Adrenal gland (tissue), 12 donors: ENCODE data around the gene MYO7A. TPM values are rescaled to one million over a fixed set of nuclear protein-coding genes. Genes with fewer than 3 reads are reported as not detected.

Source experiments
- DNase-seq, 7 donors: peaks; one replicate each; pipeline ENCODE4 v3.0.0-alpha.2; 2019 to 2020
- H3K27ac ChIP-seq, 5 donors: fragments of 200-600 bp; sonication (generic) in 4 of 5; 1 replicate in 3 of 5; 2 replicates in 2 of 5; pipeline versions ENCODE4 v1.5.1 to v1.8.0; 2016 to 2020; ENCODE audit warnings: mild to moderate bottlenecking in 1 of 5
- H3K27me3 ChIP-seq: fragments of 200-600 bp; 2 replicates; pipeline ENCODE4 v1.8.0; 2021
- H3K36me3 ChIP-seq, 2 donors: fragments of 200-600 bp; replicated peaks in 1 of 2; 1 replicate in 1 of 2; 2 replicates in 1 of 2; pipeline versions ENCODE4 v1.5.1 to v1.8.0; 2018 to 2022
- H3K4me1 ChIP-seq, 2 donors: fragments of 200-600 bp; replicated peaks in 1 of 2; 1 replicate in 1 of 2; 2 replicates in 1 of 2; pipeline versions ENCODE4 v1.5.1 to v1.8.0; 2018 to 2021
- H3K4me3 ChIP-seq, 4 donors: fragments of 200-600 bp; sonication (generic) in 3 of 4; one replicate each; pipeline ENCODE4 v1.5.1; 2016 to 2018
- H3K9me3 ChIP-seq, 3 donors: fragments of 200-600 bp; sonication (generic) in 1 of 3; replicated peaks in 1 of 3; 1 replicate in 2 of 3; 2 replicates in 1 of 3; pipeline versions ENCODE4 v1.5.1 to v1.8.0; 2016 to 2021
- POLR2A ChIP-seq, 2 donors: fragments of 450-650 bp; IDR thresholded peaks; one replicate each; pipeline ENCODE4 v1.6.1; 2017; ENCODE audit warnings: antibody characterized with exemption in 2 of 2, mild to moderate bottlenecking in 2 of 2, moderate library complexity in 1 of 2
- WGBS, 4 donors: extraction: QIAGEN DNeasy Blood & Tissue Kit in 2 of 4; methylation state at CpG; one replicate each; pipeline versions ENCODE4 v1.1.5 to v1.1.7; 2013 to 2017; 5-methylcytosine and 5-hydroxymethylcytosine counted together
- intact Hi-C, 2 donors: fragments of 100-400 bp; cut with DNase I; formaldehyde crosslinking; loops; one replicate each; pipeline versions ENCODE4 v1.14.1 to v1.15.0; 2022 to 2023
- polyA plus RNA-seq, 3 donors: library from polyadenylated mRNA; stranded (reverse); fragments of 200-250 nt in 2 of 3; fragments of 350-450 nt in 1 of 3; fragmentation: Illumina TruSeq in 1 of 3; extraction: RNeasy Lipid Tissue Mini Kit (QIAGEN cat#74804) in 1 of 3; gene quantifications; one replicate each; pipeline ENCODE4 v1.2.3, GENCODE V29; 2013 to 2014
- total RNA-seq, 9 donors: library from RNA; depleted of rRNA in 4 of 9; stranded (reverse); fragments of >200 nt in 4 of 9; fragments of 120-200 nt in 1 of 9; fragmentation: NEBNext Ultra II Directional in 1 of 9; extraction: Animal tissue kit (Norgen Biotek cat#: 25700) in 1 of 9; gene quantifications; one replicate each; pipeline versions ENCODE4 v1.1.0 to v1.2.4, GENCODE V29; 2013 to 2023
- TF ChIP-seq, protein P1 (sequence below), 6 experiments: fragments of 450-650 bp in 4 of 6; fragments of 200-600 bp in 2 of 6; sonication (generic) in 1 of 6; IDR thresholded peaks; 1 replicate in 5 of 6; 2 replicates in 1 of 6; pipeline versions ENCODE4 v1.5.1 to v1.8.0; 2016 to 2021; ENCODE audit warnings: antibody characterized with exemption in 6 of 6, mild to moderate bottlenecking in 2 of 6, moderate library complexity in 1 of 6
- donor health status: healthy with polysubstance abuse.
- donor health status: Bipolar disorder and iron deficiency.
- donor health status: DM: yes; HTN: yes; CAD: no.
- donor health status: DM: no; HTN: no; CAD: no.
- donor health status: DM: no; HTN: no; CAD: no.
- donor health status: DM: yes; HTN: yes; CAD: no.

The MYO7A gene
- total and polyA plus RNA-seq, 12 donors: 5.5 to 175 (median 91.6) TPM

GRCh38 chr11:77122576-77123212, 5.4 kb upstream of the MYO7A start:
- Histone ChIP-seq H3K9me3 (no peaks in the 10 kb centered on the region), H3K4me3 (no peak overlapping the region), H3K27me3 (no peaks in the 10 kb centered on the region), H3K27ac (no peak overlapping the region), H3K36me3 (peaks cover 0 to 9% of the 10 kb centered on the region in 2 donors), H3K4me1 (peaks cover 3% of the 10 kb centered on the region in 2 donors)
- DNase-seq: no peak
- TF ChIP-seq, protein P1, sequence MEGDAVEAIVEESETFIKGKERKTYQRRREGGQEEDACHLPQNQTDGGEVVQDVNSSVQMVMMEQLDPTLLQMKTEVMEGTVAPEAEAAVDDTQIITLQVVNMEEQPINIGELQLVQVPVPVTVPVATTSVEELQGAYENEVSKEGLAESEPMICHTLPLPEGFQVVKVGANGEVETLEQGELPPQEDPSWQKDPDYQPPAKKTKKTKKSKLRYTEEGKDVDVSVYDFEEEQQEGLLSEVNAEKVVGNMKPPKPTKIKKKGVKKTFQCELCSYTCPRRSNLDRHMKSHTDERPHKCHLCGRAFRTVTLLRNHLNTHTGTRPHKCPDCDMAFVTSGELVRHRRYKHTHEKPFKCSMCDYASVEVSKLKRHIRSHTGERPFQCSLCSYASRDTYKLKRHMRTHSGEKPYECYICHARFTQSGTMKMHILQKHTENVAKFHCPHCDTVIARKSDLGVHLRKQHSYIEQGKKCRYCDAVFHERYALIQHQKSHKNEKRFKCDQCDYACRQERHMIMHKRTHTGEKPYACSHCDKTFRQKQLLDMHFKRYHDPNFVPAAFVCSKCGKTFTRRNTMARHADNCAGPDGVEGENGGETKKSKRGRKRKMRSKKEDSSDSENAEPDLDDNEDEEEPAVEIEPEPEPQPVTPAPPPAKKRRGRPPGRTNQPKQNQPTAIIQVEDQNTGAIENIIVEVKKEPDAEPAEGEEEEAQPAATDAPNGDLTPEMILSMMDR (IDR thresholded peaks at IDR 0.05): no peak
- TF ChIP-seq POLR2A (IDR thresholded peaks at IDR 0.05): no peak
- WGBS, 4 donors: 91 to 92% (median 91%) methylated on average over 2 to 7 of the region's 7 CpGs
- intact Hi-C loops: loop anchor here in 1 of 2 donors (10.0 kb wide), 1 partner anchor 422 kb away; no protein-coding TSS in a partner anchor

DNA sequence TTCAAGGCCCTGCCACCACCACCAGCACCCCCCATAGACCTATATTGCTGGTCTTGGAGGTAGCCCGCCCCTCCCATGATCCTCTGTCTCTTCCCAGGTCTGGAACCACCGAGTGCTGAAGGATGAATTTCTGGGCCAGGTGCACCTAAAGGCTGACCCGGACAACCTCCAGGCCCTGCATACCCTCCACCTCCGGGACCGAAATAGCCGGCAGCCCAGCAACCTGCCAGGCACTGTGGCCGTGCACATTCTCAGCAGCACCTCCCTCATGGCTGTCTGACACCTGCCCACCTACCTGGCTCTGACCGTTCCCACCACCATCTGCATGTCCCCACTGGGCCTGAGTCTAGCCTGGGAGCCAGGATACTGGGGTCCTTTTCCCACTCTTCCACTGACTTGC, 4.5 kb upstream of the MYO7A start:
- DNase-seq: no peak
- WGBS, 4 donors: 91 to 97% (median 93%) methylated on average over 7 to 8 of the region's 8 CpGs
- Histone ChIP-seq H3K4me3 (no peak overlapping the region), H3K36me3 (peaks cover 0 to 9% of the 10 kb centered on the region in 2 donors), H3K4me1 (peaks cover 12% of the 10 kb centered on the region in 2 donors), H3K27me3 (no peaks in the 10 kb centered on the region), H3K27ac (no peak overlapping the region), H3K9me3 (no peaks in the 10 kb centered on the region)
- intact Hi-C loops: loop anchor here in 1 of 2 donors (10.0 kb wide), 1 partner anchor 421 kb away; no protein-coding TSS in a partner anchor
- TF ChIP-seq POLR2A (IDR thresholded peaks at IDR 0.05): no peak
- TF ChIP-seq, protein P1 (IDR thresholded peaks at IDR 0.05): no peak

DNA sequence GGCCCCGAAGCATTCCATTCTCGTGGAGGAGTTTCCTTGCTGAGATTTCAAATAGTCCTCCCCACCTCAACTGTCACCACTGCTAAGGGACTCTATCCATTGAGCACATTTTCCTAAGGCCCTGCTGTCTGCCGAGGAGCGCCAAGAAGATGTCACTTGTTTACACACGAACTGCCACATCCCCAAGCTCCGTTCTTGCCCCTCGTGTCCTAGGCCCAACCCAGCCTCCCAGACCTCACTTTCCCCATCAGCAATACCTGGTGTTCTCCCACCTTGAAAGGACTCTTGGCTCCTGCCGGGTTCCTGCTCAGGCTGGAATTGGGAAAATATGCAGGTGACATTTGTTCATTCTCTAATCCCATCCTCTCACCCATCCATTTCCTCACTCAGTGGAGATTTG, 4.0 kb upstream of the MYO7A start:
- 87 to 94% (median 91%) methylated on average over 8 of the region's 8 CpGs for WGBS, 4 donors
- intact Hi-C loops: loop anchor here in 1 of 2 donors (10.0 kb wide), 1 partner anchor 421 kb away; no protein-coding TSS in a partner anchor
- no peak overlapping the region for H3K27ac ChIP-seq
- TF ChIP-seq, protein P1 (IDR thresholded peaks at IDR 0.05): no peak
- no peak for TF ChIP-seq POLR2A (IDR thresholded peaks at IDR 0.05)
- peaks cover 16 to 17% of the 10 kb centered on the region in 2 donors for H3K4me1 ChIP-seq
- no peak overlapping the region for H3K4me3 ChIP-seq
- DNase-seq: no peak
- H3K9me3 ChIP-seq: no peaks in the 10 kb centered on the region
- peaks cover 0 to 9% of the 10 kb centered on the region in 2 donors for H3K36me3 ChIP-seq
- no peaks in the 10 kb centered on the region for H3K27me3 ChIP-seq

- intact Hi-C loops: loop anchor here in 1 of 2 donors (10.0 kb wide), 1 partner anchor 420 kb away; no protein-coding TSS in a partner anchor
- no peak overlapping the region for H3K4me3 ChIP-seq
- no peaks in the 10 kb centered on the region for H3K27me3 ChIP-seq
- peaks cover 0 to 9% of the 10 kb centered on the region in 2 donors for H3K36me3 ChIP-seq
- no peak for TF ChIP-seq POLR2A (IDR thresholded peaks at IDR 0.05)
- TF ChIP-seq, protein P1 (IDR thresholded peaks at IDR 0.05): no peak
- no peaks in the 10 kb centered on the region for H3K9me3 ChIP-seq
- WGBS, 4 donors: 88 to 93% (median 91%) methylated on average over 6 of the region's 6 CpGs
- peaks cover 21% of the 10 kb centered on the region in 2 donors for H3K4me1 ChIP-seq
- no peak for DNase-seq
- no peak overlapping the region for H3K27ac ChIP-seq
Measured at GRCh38 chr11:77124488-77124887, 3.6 kb upstream of the MYO7A start.
